Suprapubic skin (tissue), 4 donors: Measurements from ENCODE around the gene APOE. TPM values are rescaled to one million over a fixed set of nuclear protein-coding genes. Genes with fewer than 3 reads are reported as not detected.
"Not testable (repeated sequence)": the region's sequence is repeated elsewhere in the genome, so short reads cannot be mapped to it uniquely, and the experiment has no call there.

Experiments used
- DNase-seq, 2 donors: peaks; one replicate each; pipeline ENCODE4 v3.0.0-alpha.2; 2019; ENCODE audit warnings: low spot score in 2 of 2
- H3K27ac ChIP-seq: fragments of 200-600 bp; sonication (generic); one replicate; pipeline ENCODE4 v1.5.1; 2019
- H3K27me3 ChIP-seq: fragments of 200-600 bp; sonication (generic); one replicate; pipeline ENCODE4 v1.5.1; 2019
- H3K36me3 ChIP-seq: fragments of 200-600 bp; sonication (generic); one replicate; pipeline ENCODE4 v1.5.1; 2019
- H3K4me1 ChIP-seq: fragments of 200-600 bp; sonication (generic); one replicate; pipeline ENCODE4 v1.5.1; 2019
- H3K4me3 ChIP-seq: fragments of 200-600 bp; sonication (generic); one replicate; pipeline ENCODE4 v1.5.1; 2019; ENCODE audit warnings: mild to moderate bottlenecking
- H3K9me3 ChIP-seq: fragments of 200-600 bp; sonication (generic); one replicate; pipeline ENCODE4 v1.5.1; 2019
- EP300 ChIP-seq: sonication (generic); formaldehyde crosslinking; IDR thresholded peaks from one replicate; pipeline ENCODE4 v1.6.1; 2017; ENCODE audit warnings: antibody characterized with exemption
- POLR2A ChIP-seq, 2 donors: fragments of 450-650 bp; IDR thresholded peaks; one replicate each; pipeline ENCODE4 v1.6.1; 2017; ENCODE audit warnings: antibody characterized with exemption in 2 of 2, mild to moderate bottlenecking in 2 of 2, moderate library complexity in 2 of 2
- POLR2AphosphoS5 ChIP-seq, 3 donors: sonication (generic); formaldehyde crosslinking; IDR thresholded peaks; one replicate each; pipeline ENCODE4 v1.6.1; 2017; ENCODE audit warnings: antibody characterized with exemption in 3 of 3
- WGBS: methylation state at CpG from one replicate; pipeline ENCODE4 v1.1.5; 2018; 5-methylcytosine and 5-hydroxymethylcytosine counted together
- total RNA-seq, 4 donors: library from RNA; depleted of rRNA; stranded (reverse); fragments of >200 nt; gene quantifications; one replicate each; pipeline ENCODE4 v1.1.0, GENCODE V29; 2016
- TF ChIP-seq, protein P1 (sequence below), 2 donors: fragments of 200-600 bp in 1 of 2; fragments of 450-650 bp in 1 of 2; sonication (generic) in 1 of 2; IDR thresholded peaks; one replicate each; pipeline ENCODE4 v1.5.1; 2016 to 2019; ENCODE audit warnings: antibody characterized with exemption in 2 of 2, mild to moderate bottlenecking in 1 of 2, moderate library complexity in 1 of 2

The APOE gene
- 100 to 1,000 TPM; 418 to 859 (median 594) TPM for total RNA-seq

DNA sequence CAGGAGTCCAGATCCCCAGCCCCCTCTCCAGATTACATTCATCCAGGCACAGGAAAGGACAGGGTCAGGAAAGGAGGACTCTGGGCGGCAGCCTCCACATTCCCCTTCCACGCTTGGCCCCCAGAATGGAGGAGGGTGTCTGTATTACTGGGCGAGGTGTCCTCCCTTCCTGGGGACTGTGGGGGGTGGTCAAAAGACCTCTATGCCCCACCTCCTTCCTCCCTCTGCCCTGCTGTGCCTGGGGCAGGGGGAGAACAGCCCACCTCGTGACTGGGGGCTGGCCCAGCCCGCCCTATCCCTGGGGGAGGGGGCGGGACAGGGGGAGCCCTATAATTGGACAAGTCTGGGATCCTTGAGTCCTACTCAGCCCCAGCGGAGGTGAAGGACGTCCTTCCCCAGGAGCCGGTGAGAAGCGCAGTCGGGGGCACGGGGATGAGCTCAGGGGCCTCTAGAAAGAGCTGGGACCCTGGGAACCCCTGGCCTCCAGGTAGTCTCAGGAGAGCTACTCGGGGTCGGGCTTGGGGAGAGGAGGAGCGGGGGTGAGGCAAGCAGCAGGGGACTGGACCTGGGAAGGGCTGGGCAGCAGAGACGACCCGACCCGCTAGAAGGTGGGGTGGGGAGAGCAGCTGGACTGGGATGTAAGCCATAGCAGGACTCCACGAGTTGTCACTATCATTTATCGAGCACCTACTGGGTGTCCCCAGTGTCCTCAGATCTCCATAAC, at the start of gene APOE:
Gene APOE (plus strand): TSS at position 360 of the 724 bp plus-strand sequence. CDS start 829 bp downstream, outside the sequence.
- H3K27ac ChIP-seq, result peak within 1 kb of the TSS; percentile 62
- 0% methylated on average over 16 of the region's 20 CpGs for WGBS

DNA sequence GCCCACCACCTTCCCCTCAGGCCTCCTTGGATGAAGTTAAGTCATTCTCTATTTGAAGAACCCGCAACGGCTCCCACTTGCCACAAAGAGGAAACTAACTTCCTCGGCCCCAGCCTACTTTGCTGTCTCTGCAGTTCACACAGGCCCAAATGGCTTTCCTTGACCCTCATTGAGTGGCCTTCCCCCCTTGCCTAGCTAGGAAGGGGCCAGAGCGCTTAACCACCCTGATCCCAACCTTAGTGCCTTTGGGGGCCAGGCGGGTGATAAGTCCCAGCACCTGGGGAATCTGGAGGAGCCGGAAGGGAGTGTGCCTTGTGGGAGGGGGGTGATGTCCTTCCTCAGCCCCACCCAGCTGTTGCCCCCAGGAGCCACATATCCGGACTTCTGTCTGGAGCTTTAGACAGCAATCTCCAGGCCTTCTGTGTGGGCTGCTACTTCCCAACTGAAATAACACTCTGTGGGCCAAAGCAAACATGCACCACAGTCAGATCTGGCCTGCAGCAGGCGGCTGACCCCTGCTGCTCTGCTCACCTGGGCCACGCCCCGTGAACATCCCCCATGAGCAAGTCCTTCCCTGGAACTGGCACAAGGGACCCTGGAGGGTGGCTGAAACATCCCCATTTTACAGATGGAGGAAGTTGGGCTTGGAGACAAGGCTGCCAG, 49.0 kb upstream of the APOE start:
- 70% methylated on average over 9 of the region's 10 CpGs for WGBS
- Histone ChIP-seq H3K4me1 (peaks cover 9% of the 10 kb centered on the region), H3K27ac (no peak overlapping the region), H3K4me3 (no peak overlapping the region), H3K27me3 (no peaks in the 10 kb centered on the region), H3K36me3 (peaks cover 4% of the 10 kb centered on the region), H3K9me3 (no peaks in the 10 kb centered on the region)
- DNase-seq, result no peak
- no peak for TF ChIP-seq POLR2A (IDR thresholded peaks at IDR 0.05)
- TF ChIP-seq POLR2AphosphoS5 (IDR thresholded peaks at IDR 0.05), result no peak
- TF ChIP-seq, protein P1, sequence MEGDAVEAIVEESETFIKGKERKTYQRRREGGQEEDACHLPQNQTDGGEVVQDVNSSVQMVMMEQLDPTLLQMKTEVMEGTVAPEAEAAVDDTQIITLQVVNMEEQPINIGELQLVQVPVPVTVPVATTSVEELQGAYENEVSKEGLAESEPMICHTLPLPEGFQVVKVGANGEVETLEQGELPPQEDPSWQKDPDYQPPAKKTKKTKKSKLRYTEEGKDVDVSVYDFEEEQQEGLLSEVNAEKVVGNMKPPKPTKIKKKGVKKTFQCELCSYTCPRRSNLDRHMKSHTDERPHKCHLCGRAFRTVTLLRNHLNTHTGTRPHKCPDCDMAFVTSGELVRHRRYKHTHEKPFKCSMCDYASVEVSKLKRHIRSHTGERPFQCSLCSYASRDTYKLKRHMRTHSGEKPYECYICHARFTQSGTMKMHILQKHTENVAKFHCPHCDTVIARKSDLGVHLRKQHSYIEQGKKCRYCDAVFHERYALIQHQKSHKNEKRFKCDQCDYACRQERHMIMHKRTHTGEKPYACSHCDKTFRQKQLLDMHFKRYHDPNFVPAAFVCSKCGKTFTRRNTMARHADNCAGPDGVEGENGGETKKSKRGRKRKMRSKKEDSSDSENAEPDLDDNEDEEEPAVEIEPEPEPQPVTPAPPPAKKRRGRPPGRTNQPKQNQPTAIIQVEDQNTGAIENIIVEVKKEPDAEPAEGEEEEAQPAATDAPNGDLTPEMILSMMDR (IDR thresholded peaks at IDR 0.05), result no peak
- no peak for TF ChIP-seq EP300

More for the DNA sequence above, at the start of gene APOE:
- Histone ChIP-seq H3K9me3 (no peaks in the 10 kb centered on the region), H3K4me3 (peak within 1 kb of the TSS; percentile 52), H3K27me3 (peaks cover 9% of the 10 kb centered on the region), H3K36me3 (peaks cover 36% of the 10 kb centered on the region), H3K4me1 (peaks cover 46% of the 10 kb centered on the region)
- no peak for TF ChIP-seq POLR2A (IDR thresholded peaks at IDR 0.05)
- TF ChIP-seq, protein P1 (IDR thresholded peaks at IDR 0.05), result no peak
- TF ChIP-seq POLR2AphosphoS5 (IDR thresholded peaks at IDR 0.05), result no peak
- TF ChIP-seq EP300, result no peak
- no peak for DNase-seq

DNA sequence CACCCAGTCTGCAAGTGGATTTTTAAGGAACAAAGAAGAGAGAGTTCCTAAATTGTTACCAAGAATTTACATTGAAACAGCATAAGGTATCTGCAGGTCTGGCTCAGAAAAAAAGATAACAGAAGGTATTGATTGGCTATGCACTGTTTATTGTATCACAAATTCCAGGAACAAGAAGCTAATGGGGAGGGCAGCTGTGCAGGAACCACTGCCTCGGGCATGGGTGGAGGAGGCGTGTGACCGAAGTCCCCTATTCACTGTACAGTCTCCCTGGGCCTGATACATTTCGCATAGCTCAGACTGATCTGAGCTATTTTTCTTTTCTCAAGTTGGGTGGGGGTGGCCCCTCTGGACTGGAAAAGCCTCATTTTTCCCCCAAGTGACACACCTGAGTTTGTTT, 47.8 kb upstream of the APOE start:
- TF ChIP-seq POLR2AphosphoS5 (IDR thresholded peaks at IDR 0.05), result no peak
- TF ChIP-seq, protein P1 (IDR thresholded peaks at IDR 0.05), result no peak
- TF ChIP-seq POLR2A (IDR thresholded peaks at IDR 0.05), result no peak
- no peak for TF ChIP-seq EP300
- H3K27me3 ChIP-seq, result no peaks in the 10 kb centered on the region
- no peaks in the 10 kb centered on the region for H3K9me3 ChIP-seq
- WGBS, result 54% methylated on average over 4 of the region's 4 CpGs
- DNase-seq, result no peak
- no peak overlapping the region for H3K4me3 ChIP-seq
- H3K27ac ChIP-seq, result no peak overlapping the region
- H3K36me3 ChIP-seq, result peaks cover 4% of the 10 kb centered on the region
- H3K4me1 ChIP-seq, result peaks cover 9% of the 10 kb centered on the region

DNA sequence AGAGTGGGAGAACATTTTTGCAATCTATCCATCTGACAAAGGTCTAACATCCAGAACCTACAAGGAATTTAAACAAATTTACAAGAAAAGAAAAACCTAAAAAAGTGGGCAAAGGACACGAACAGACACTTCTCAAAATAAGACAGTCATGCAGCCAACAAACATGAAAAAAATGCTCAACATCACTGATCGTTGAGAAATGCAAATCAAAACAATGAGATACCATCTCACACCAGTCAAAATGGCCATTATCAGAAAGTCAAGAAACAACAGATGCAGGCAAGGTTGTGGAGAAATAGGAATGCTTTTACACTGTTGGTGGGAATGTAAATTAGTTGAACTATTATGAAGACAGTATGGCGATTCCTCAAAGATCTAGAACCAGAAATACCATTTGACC, 44.0 kb upstream of the APOE start:
- not testable (repeated sequence) for H3K4me3 ChIP-seq

DNA sequence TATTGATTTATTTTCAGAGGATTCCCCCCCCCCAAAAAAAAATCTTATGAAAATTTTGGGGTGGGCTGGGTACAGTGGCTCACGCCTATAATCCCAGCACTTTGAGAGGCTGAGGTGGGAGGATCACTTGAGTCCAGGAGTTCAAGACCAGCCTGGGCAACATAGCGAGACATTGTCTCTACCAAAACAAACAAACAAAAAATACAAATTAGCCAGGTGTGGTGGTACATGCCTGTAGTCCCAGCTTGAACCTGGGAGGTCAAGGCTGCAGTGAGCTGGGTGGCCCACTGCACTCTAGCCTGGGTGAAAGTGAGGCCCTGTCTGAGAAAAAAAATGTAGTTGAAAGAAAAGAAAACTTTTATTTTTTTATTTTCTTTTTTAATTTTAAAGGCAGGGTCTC, 41.6 kb upstream of the APOE start:
- H3K4me3 ChIP-seq, result no peak overlapping the region
- no peak overlapping the region for H3K27ac ChIP-seq
- H3K9me3 ChIP-seq, result no peaks in the 10 kb centered on the region
- DNase-seq, result no peak
- peaks cover 16% of the 10 kb centered on the region for H3K36me3 ChIP-seq
- TF ChIP-seq POLR2A (IDR thresholded peaks at IDR 0.05) (no peak), EP300 (no peak), POLR2AphosphoS5 (IDR thresholded peaks at IDR 0.05) (no peak)
- TF ChIP-seq, protein P1 (IDR thresholded peaks at IDR 0.05), result no peak
- H3K4me1 ChIP-seq, result peaks cover 8% of the 10 kb centered on the region
- WGBS, result 87% methylated on average over 2 of the region's 2 CpGs
- no peaks in the 10 kb centered on the region for H3K27me3 ChIP-seq

More for the DNA sequence above, 44.0 kb upstream of the APOE start:
- WGBS, result 80% methylated on average over 3 of the region's 3 CpGs
- not testable (repeated sequence) for H3K9me3 ChIP-seq, H3K27me3 ChIP-seq, H3K36me3 ChIP-seq, DNase-seq, H3K27ac ChIP-seq, H3K4me1 ChIP-seq
